A549 (cell line): ENCODE measurements around the gene ZFPM1. TPM values are rescaled to one million over a fixed set of nuclear protein-coding genes. Genes with fewer than 3 reads are reported as not detected.

Source experiments
- ATAC-seq, 2 experiments: fragments of 200-7000 bp in 1 of 2; fragments of >200 bp in 1 of 2; cut with Nextera tagmentation in 1 of 2; cut with Tn5 transposase in 1 of 2; 3 replicates each; pipeline versions ENCODE4 v1.8.0 to v1.9.1; 2018 to 2020; ENCODE audit warnings: mild to moderate bottlenecking in 1 of 2, moderate library complexity in 1 of 2
- CTCF ChIA-PET: fragments of 300-600 bp; sonication (Branson Sonifier 250); formaldehyde crosslinking; extraction: SDS; loops from one replicate; lab custom pipeline; 2021; ENCODE audit warnings: antibody characterized with exemption, inconsistent platforms; lab: Yijun Ruan, JAX
- POLR2A ChIA-PET: fragments of 350-600 bp; formaldehyde crosslinking; extraction: SDS; loops from one replicate; lab custom pipeline; 2021; ENCODE audit warnings: antibody characterized with exemption, inconsistent platforms; lab: Yijun Ruan, JAX
- DNase-seq, 2 experiments: peaks; one replicate each; pipeline versions ENCODE4 v3.0.0 to v3.0.0-alpha.2; 2011 to 2016; ENCODE audit warnings: low read depth in 1 of 2, low spot score in 1 of 2
- FAIRE-seq: peaks from 2 replicates; lab custom pipeline; 2011; peaks lifted over from hg19 to GRCh38; lab: Jason Lieb, UNC
- H3K27ac ChIP-seq, 2 experiments: fragments of >200 bp; sonication (Bioruptor Twin); formaldehyde crosslinking; 3 replicates each; pipeline ENCODE4 v1.5.1; 2016 to 2017
- H3K4me1 ChIP-seq: fragments of >200 bp; sonication (Bioruptor Twin); formaldehyde crosslinking; 3 replicates; pipeline ENCODE4 v1.6.1; 2016
- H3K4me2 ChIP-seq: fragments of >200 bp; sonication (Bioruptor Twin); formaldehyde crosslinking; 3 replicates; pipeline ENCODE4 v1.6.1; 2016
- H3K4me3 ChIP-seq: fragments of >200 bp; sonication (Bioruptor Twin); formaldehyde crosslinking; 3 replicates; pipeline ENCODE4 v1.5.1; 2016
- H3K9me3 ChIP-seq: fragments of >200 bp; sonication (Bioruptor Twin); formaldehyde crosslinking; 3 replicates; pipeline ENCODE4 v1.6.1; 2016
- BHLHE40 ChIP-seq: IDR thresholded peaks from 2 replicates; pipeline ENCODE4 v1.6.1; 2012; ENCODE audit warnings: low read depth, low read length, inconsistent platforms
- CBX2 ChIP-seq: fragments of 200-600 bp; sonication (generic); IDR thresholded peaks from 2 replicates; pipeline ENCODE4 v1.6.1; 2016; ENCODE audit warnings: low read depth, mild to moderate bottlenecking, borderline replicate concordance
- CHD4 ChIP-seq: fragments of 200-600 bp; sonication (generic); IDR thresholded peaks from 2 replicates; pipeline ENCODE4 v1.6.1; 2016; ENCODE audit warnings: antibody characterized with exemption, mild to moderate bottlenecking, borderline replicate concordance
- EHMT2 ChIP-seq: fragments of 200-600 bp; sonication (generic); IDR thresholded peaks from 2 replicates; pipeline ENCODE4 v1.6.1; 2016; ENCODE audit warnings: antibody characterized with exemption, low read depth, mild to moderate bottlenecking, moderate library complexity
- HOXA7 ChIP-seq: fragments of 250-450 bp; sonication (Bioruptor Pico); IDR thresholded peaks from 2 replicates; pipeline ENCODE4 v1.5.0; 2020; ENCODE audit warnings: mild to moderate bottlenecking, moderate library complexity
- HOXB13 ChIP-seq: fragments of 250-450 bp; sonication (Bioruptor Pico); IDR thresholded peaks from 2 replicates; pipeline ENCODE4 v1.5.0; 2020; ENCODE audit warnings: low read depth, mild to moderate bottlenecking, moderate library complexity
- KDM1A ChIP-seq: fragments of 200-600 bp; sonication (generic); IDR thresholded peaks from 2 replicates; pipeline ENCODE4 v1.6.1; 2016; ENCODE audit warnings: low read depth, mild to moderate bottlenecking
- MAZ ChIP-seq: fragments of 150-350 bp; IDR thresholded peaks from 2 replicates; pipeline ENCODE4 v1.6.1; 2014; ENCODE audit warnings: antibody characterized with exemption, low read depth, low read length, borderline replicate concordance
- MYC ChIP-seq: IDR thresholded peaks from 2 replicates; pipeline ENCODE4 v1.6.1; 2012; ENCODE audit warnings: mild to moderate bottlenecking, inconsistent platforms, low read length, improper control_type of control experiment, borderline replicate concordance
- RAD21 ChIP-seq, 2 experiments: fragments of >200 bp in 1 of 2; sonication (Bioruptor Twin) in 1 of 2; formaldehyde crosslinking in 1 of 2; IDR thresholded peaks in 1 of 2; conservative IDR thresholded peaks in 1 of 2; 2 replicates in 1 of 2; 3 replicates in 1 of 2; pipeline ENCODE4 v1.6.1; 2012 to 2018; ENCODE audit warnings: inconsistent platforms in 1 of 2
- RCOR1 ChIP-seq: fragments of 150-350 bp; IDR thresholded peaks from 2 replicates; pipeline ENCODE4 v1.6.1; 2014; ENCODE audit warnings: antibody characterized with exemption, low read length, low read depth
- RFX5 ChIP-seq: fragments of 450-650 bp; IDR thresholded peaks from 2 replicates; pipeline ENCODE4 v1.7.1; 2014; ENCODE audit warnings: antibody characterized with exemption, mild to moderate bottlenecking, moderate library complexity
- SMC3 ChIP-seq: fragments of >200 bp; sonication (Bioruptor Twin); formaldehyde crosslinking; IDR thresholded peaks from 3 replicates; pipeline ENCODE4 v1.6.1; 2018; ENCODE audit warnings: inconsistent platforms
- TFCP2L1 ChIP-seq: fragments of 250-450 bp; sonication (Bioruptor Pico); IDR thresholded peaks from 2 replicates; pipeline ENCODE4 v1.5.0; 2021; ENCODE audit warnings: mild to moderate bottlenecking
- TP53 ChIP-seq: fragments of 250-450 bp; sonication (Bioruptor Pico); IDR thresholded peaks from 2 replicates; pipeline ENCODE4 v1.5.0; 2021; ENCODE audit warnings: mild to moderate bottlenecking, moderate library complexity
- WGBS: methylation state at CpG from one replicate; pipeline ENCODE4 v1.1.6; 2017; ENCODE audit errors: missing lambda C conversion rate; 5-methylcytosine and 5-hydroxymethylcytosine counted together
- polyA plus RNA-seq, 4 experiments: library from polyadenylated mRNA; depleted of rRNA in 3 of 4; stranded (reverse); fragments of >200 nt; fragmentation: RNase III in 1 of 4; extraction: RNeasy Plus Mini Kit Qiagen cat#74134 plus additional on column Dnase treatment in 1 of 4; gene quantifications; 2 replicates in 3 of 4; 3 replicates in 1 of 4; pipeline ENCODE4 v1.2.3, GENCODE V29; 2011 to 2017
- TF ChIP-seq, protein P1 (sequence below): fragments of 150-350 bp; IDR thresholded peaks from 2 replicates; pipeline ENCODE4 v1.6.1; 2014; ENCODE audit warnings: low read depth, mild to moderate bottlenecking, low read length
- TF ChIP-seq, protein P2 (sequence below): fragments of 250-450 bp; sonication (Bioruptor Pico); IDR thresholded peaks from 2 replicates; pipeline ENCODE4 v1.5.0; 2021; ENCODE audit warnings: mild to moderate bottlenecking, moderate library complexity, borderline replicate concordance
- TF ChIP-seq, protein P3 (sequence below): fragments of >200 bp; sonication (Bioruptor Twin); formaldehyde crosslinking; IDR thresholded peaks from 3 replicates; pipeline ENCODE4 v1.5.1; 2016
- TF ChIP-seq, protein P4 (sequence below): fragments of 450-650 bp; IDR thresholded peaks from 2 replicates; pipeline ENCODE4 v1.6.1; 2014; ENCODE audit warnings: antibody characterized with exemption
- TF ChIP-seq, protein P5 (sequence below): fragments of >200 bp; sonication (Bioruptor Twin); formaldehyde crosslinking; IDR thresholded peaks from 3 replicates; pipeline ENCODE4 v1.6.1; 2016

The ZFPM1 gene
- polyA plus RNA-seq, 2 of the 4 experiments (the other 2 are of a cell fraction) = 0.36 to 2.5 TPM

DNA sequence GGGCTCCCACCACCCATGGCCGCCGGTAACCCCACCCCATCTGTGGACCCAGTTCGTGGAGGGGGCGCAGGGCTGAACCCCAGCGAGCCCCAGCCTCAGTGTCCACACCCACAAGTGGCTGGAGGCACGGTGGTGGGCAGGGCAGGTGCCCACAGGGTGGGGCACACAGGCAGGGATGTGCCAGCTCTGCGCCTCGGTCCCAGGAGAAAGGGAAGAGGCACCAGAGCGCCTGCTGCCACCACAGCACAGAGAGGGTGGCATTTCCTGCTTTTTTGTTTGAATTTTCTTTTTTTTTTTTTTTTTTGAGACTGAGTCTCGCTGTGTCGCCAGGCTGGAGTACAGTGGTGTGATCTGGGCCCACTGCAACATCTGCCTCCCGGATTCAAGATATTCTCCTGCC lies 19.0 kb downstream of the ZFPM1 start:
- Histone ChIP-seq H3K27ac (no peak overlapping the region), H3K4me3 (no peak overlapping the region), H3K4me1 (peaks cover 10% of the 10 kb centered on the region; the same call in 2 of the 3 replicates), H3K9me3 (no peaks in the 10 kb centered on the region), H3K4me2 (no peak overlapping the region)
- ATAC-seq = no peak
- ChIA-PET CTCF (interaction anchor here (2.4 kb wide), 1 partner anchor 32 kb away, joined by 6 read pairs; no protein-coding TSS in a partner anchor), POLR2A (no interaction called here)
- no peak for DNase-seq
- WGBS = 88% methylated on average over 7 of the region's 12 CpGs
- TF ChIP-seq MYC (no peak), CHD4 (no peak), MAZ (no peak), RCOR1 (no peak), RAD21 (conservative IDR thresholded peaks at IDR 0.05 in 1 of 2, IDR thresholded peaks at IDR 0.05 in 1 of 2) (no peak), HOXA7 (CRISPR knock-in tag) (no peak), RFX5 (no peak), CBX2 (no peak), TFCP2L1 (no peak), EHMT2 (no peak), SMC3 (no peak), TP53 (no peak), BHLHE40 (no peak), KDM1A (no peak), HOXB13 (CRISPR knock-in tag) (no peak)
- TF ChIP-seq, protein P1, sequence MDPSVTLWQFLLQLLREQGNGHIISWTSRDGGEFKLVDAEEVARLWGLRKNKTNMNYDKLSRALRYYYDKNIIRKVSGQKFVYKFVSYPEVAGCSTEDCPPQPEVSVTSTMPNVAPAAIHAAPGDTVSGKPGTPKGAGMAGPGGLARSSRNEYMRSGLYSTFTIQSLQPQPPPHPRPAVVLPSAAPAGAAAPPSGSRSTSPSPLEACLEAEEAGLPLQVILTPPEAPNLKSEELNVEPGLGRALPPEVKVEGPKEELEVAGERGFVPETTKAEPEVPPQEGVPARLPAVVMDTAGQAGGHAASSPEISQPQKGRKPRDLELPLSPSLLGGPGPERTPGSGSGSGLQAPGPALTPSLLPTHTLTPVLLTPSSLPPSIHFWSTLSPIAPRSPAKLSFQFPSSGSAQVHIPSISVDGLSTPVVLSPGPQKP = no peak
- TF ChIP-seq, protein P2, sequence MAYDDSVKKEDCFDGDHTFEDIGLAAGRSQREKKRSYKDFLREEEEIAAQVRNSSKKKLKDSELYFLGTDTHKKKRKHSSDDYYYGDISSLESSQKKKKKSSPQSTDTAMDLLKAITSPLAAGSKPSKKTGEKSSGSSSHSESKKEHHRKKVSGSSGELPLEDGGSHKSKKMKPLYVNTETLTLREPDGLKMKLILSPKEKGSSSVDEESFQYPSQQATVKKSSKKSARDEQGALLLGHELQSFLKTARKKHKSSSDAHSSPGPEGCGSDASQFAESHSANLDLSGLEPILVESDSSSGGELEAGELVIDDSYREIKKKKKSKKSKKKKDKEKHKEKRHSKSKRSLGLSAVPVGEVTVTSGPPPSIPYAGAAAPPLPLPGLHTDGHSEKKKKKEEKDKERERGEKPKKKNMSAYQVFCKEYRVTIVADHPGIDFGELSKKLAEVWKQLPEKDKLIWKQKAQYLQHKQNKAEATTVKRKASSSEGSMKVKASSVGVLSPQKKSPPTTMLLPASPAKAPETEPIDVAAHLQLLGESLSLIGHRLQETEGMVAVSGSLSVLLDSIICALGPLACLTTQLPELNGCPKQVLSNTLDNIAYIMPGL (CRISPR knock-in tag) = no peak
- TF ChIP-seq, protein P3, sequence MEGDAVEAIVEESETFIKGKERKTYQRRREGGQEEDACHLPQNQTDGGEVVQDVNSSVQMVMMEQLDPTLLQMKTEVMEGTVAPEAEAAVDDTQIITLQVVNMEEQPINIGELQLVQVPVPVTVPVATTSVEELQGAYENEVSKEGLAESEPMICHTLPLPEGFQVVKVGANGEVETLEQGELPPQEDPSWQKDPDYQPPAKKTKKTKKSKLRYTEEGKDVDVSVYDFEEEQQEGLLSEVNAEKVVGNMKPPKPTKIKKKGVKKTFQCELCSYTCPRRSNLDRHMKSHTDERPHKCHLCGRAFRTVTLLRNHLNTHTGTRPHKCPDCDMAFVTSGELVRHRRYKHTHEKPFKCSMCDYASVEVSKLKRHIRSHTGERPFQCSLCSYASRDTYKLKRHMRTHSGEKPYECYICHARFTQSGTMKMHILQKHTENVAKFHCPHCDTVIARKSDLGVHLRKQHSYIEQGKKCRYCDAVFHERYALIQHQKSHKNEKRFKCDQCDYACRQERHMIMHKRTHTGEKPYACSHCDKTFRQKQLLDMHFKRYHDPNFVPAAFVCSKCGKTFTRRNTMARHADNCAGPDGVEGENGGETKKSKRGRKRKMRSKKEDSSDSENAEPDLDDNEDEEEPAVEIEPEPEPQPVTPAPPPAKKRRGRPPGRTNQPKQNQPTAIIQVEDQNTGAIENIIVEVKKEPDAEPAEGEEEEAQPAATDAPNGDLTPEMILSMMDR = no peak
- TF ChIP-seq, protein P4, sequence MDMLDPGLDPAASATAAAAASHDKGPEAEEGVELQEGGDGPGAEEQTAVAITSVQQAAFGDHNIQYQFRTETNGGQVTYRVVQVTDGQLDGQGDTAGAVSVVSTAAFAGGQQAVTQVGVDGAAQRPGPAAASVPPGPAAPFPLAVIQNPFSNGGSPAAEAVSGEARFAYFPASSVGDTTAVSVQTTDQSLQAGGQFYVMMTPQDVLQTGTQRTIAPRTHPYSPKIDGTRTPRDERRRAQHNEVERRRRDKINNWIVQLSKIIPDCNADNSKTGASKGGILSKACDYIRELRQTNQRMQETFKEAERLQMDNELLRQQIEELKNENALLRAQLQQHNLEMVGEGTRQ = no peak
- FAIRE-seq = no peak

DNA sequence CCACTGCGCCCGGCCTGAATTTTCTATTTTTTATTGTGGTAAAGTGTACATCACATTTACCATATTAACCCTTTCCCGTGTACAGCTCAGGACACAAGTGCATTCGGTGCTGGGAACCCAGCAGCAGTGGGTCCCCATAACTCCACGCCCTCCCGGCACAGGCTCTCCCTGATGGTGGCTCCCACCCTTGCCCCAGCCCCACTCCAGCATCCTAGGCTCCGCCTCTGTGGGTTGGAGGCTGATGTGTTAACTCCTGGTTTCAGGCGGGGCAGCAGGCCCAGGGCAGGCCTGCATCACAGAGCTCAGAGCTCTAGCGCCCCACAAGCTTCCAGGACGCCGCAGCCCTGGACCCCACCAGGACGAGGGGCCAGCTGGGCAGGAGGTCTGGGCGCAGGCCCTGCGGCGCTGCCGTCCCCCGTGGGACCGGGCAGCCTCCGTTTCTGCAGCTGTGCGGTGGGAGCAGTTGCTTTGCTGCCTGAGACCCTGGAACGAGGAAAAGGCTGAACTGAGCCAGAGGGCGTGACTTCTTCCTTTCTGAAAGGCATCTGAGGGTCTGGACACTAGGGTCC lies 19.6 kb downstream of the ZFPM1 start:
- ATAC-seq (peak in 1 of 2 experiments; percentile 9; a peak in 1 of 6 replicates), FAIRE-seq (no peak), DNase-seq (no peak)
- ChIA-PET CTCF (interaction anchor here (0.8 to 2.4 kb wide), 2 partner anchors 32 to 35 kb away, joined by 3 to 6 read pairs; no protein-coding TSS in a partner anchor), POLR2A (no interaction called here)
- 88% methylated on average over 16 of the region's 22 CpGs for WGBS
- TF ChIP-seq, protein P5, sequence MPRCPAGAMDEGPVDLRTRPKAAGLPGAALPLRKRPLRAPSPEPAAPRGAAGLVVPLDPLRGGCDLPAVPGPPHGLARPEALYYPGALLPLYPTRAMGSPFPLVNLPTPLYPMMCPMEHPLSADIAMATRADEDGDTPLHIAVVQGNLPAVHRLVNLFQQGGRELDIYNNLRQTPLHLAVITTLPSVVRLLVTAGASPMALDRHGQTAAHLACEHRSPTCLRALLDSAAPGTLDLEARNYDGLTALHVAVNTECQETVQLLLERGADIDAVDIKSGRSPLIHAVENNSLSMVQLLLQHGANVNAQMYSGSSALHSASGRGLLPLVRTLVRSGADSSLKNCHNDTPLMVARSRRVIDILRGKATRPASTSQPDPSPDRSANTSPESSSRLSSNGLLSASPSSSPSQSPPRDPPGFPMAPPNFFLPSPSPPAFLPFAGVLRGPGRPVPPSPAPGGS = no peak
- H3K9me3 ChIP-seq = no peaks in the 10 kb centered on the region
- H3K4me2 ChIP-seq = no peak overlapping the region
- no peak overlapping the region for H3K4me3 ChIP-seq
- H3K4me1 ChIP-seq = peaks cover 10% of the 10 kb centered on the region; the same call in 2 of the 3 replicates
- no peak overlapping the region for H3K27ac ChIP-seq
